ENCODE measurements around the gene RER1. TPM values are rescaled to one million over a fixed set of nuclear protein-coding genes. Genes with fewer than 3 reads are reported as not detected.

The RER1 gene
- total RNA-seq, 2 donors from 2014 or later: 38.8 to 47.2 TPM

DNA sequence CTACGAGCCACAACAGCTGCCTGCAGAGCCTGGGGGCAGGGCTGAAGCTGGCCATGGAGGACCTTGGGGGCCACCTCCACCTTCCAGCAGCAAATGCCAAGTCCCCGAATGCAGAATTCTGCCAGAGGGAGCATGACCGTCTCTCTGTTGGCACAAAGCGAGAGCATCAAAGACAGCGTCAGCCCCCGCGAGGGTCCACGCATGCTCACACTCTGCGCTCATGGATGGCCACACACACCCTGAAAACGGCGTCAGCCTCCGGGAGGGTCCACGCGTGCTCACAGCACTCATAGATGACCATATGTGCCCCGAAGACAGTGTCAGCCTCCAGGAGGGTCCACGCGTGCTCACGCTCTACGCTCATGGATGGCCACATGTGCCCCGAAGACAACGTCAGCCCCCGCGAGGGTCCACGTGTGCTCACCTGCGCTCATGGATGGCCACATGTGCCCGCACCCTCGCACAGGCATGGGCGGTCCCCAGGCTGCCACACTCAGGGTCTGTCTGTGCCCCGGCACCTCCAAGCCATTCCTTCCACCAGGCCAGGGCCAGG lies 46.8 kb upstream of the RER1 start:
- H3K36me3 ChIP-seq: no peaks in the 10 kb centered on the region
- no peak overlapping the region for H3K4me3 ChIP-seq
- H3K27me3 ChIP-seq: no peaks in the 10 kb centered on the region
- no peaks in the 10 kb centered on the region for H3K9me3 ChIP-seq
- H3K4me1 ChIP-seq: no peaks in the 10 kb centered on the region
- no peak for TF ChIP-seq CTCF (IDR thresholded peaks at IDR 0.05)
- DNase-seq (ENCODE audit: low spot score): no peak
- no peak overlapping the region for H3K27ac ChIP-seq

GRCh38 chr1:2345297-2346075 lies 46.2 kb upstream of the RER1 start:
- Histone ChIP-seq H3K4me3 (no peak overlapping the region), H3K4me1 (no peaks in the 10 kb centered on the region), H3K9me3 (no peaks in the 10 kb centered on the region), H3K36me3 (no peaks in the 10 kb centered on the region), H3K27ac (no peak overlapping the region), H3K27me3 (no peaks in the 10 kb centered on the region)
- DNase-seq (ENCODE audit: low spot score): no peak
- TF ChIP-seq CTCF (IDR thresholded peaks at IDR 0.05): no peak

DNA sequence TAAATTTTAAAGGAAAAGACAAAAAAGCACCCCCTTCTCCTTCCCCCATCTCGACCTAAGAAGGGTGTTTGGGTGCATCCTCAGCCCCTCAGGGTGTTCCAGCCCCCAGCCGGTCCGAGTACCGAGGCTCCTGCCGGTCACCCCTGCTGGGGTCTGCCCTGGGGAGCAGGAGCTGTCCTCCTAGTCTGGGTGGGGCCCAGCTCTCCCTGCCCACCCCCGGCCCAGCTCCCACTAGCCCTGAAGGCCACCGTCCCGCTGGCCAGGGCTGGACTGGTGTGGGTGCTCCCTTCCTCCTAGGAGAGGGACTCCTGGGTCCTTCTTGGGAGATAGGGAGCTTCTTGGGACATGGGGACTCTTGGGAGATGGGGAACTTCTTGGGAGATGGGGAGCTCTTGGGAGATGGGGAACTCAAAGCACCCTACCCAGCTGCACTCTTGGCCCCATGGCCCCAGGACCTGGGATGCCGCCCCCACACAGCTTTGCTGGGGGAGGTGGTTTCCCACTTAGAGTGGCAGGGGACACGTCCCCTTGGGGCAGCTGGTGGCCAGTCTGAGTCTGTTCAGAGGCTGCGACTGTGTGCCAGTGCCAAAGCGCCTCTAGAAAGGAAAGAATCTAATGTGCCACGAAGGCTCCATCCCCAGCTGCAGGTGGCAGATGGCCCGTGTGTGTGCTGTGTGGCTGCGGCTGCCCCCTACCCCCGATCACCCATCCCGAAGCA lies 44.8 kb upstream of the RER1 start:
- no peak overlapping the region for H3K4me3 ChIP-seq
- no peaks in the 10 kb centered on the region for H3K27me3 ChIP-seq
- no peaks in the 10 kb centered on the region for H3K9me3 ChIP-seq
- no peak for TF ChIP-seq CTCF (IDR thresholded peaks at IDR 0.05)
- H3K36me3 ChIP-seq: no peaks in the 10 kb centered on the region
- H3K27ac ChIP-seq: no peak overlapping the region
- no peaks in the 10 kb centered on the region for H3K4me1 ChIP-seq
- DNase-seq (ENCODE audit: low spot score): no peak

DNA sequence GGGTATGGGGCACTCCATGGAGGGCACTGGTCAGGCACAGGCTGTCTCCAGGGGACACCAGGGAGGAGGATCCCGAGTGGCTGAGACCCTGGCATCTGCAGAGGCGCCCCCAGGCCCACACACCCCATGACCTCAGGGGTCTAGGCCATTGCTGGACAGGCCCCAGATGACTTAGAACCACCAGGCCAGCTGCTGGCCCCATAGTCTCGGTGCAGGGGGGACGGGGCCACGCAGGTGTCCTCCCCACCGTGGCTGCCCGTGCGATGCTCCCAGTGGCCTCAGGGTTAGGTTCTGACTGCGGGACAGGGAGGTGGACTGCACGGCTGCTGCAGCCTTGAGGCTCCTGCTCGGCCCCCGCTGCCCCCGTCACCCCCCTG lies 44.2 kb upstream of the RER1 start:
- Histone ChIP-seq H3K36me3 (no peaks in the 10 kb centered on the region), H3K4me3 (no peak overlapping the region), H3K9me3 (no peaks in the 10 kb centered on the region), H3K27me3 (no peaks in the 10 kb centered on the region), H3K27ac (no peak overlapping the region), H3K4me1 (no peaks in the 10 kb centered on the region)
- no peak for TF ChIP-seq CTCF (IDR thresholded peaks at IDR 0.05)
- DNase-seq (ENCODE audit: low spot score): no peak

GRCh38 chr1:2347896-2348295 lies 43.7 kb upstream of the RER1 start:
- no peak overlapping the region for H3K4me3 ChIP-seq
- TF ChIP-seq CTCF (IDR thresholded peaks at IDR 0.05): no peak
- no peak for DNase-seq (ENCODE audit: low spot score)
- H3K27me3 ChIP-seq: no peaks in the 10 kb centered on the region
- no peak overlapping the region for H3K27ac ChIP-seq
- peaks cover 0 to 3% of the 10 kb centered on the region in 2 donors for H3K4me1 ChIP-seq
- H3K9me3 ChIP-seq: no peaks in the 10 kb centered on the region
- no peaks in the 10 kb centered on the region for H3K36me3 ChIP-seq
